AG04449 (cell line): ENCODE data around the gene CACNG8.
A peak's percentile ranks its signal among the peaks of the same experiment; 100 is the strongest.

ENCODE experiments used
- CTCF ChIA-PET: fragments of 350-600 bp; formaldehyde crosslinking; extraction: SDS; loops from one replicate; lab custom pipeline; 2021; ENCODE audit warnings: antibody characterized with exemption; lab: Yijun Ruan, JAX
- POLR2A ChIA-PET: fragments of 400-600, 350-600 bp; formaldehyde crosslinking; extraction: SDS; loops from one replicate; lab custom pipeline; 2020; ENCODE audit warnings: antibody characterized with exemption, inconsistent platforms; lab: Yijun Ruan, JAX
- DNase-seq: peaks from one replicate; pipeline ENCODE4 v3.0.0-alpha.2; 2010; ENCODE audit warnings: low read depth, low spot score
- H3K4me3 ChIP-seq: 2 replicates; pipeline ENCODE4 v1.5.1; 2011; ENCODE audit warnings: low read depth, mild to moderate bottlenecking, control low read depth, low read length
- TF ChIP-seq, protein P1 (sequence below): IDR thresholded peaks from one replicate; pipeline ENCODE4 v1.5.1; 2011; ENCODE audit warnings: mild to moderate bottlenecking, moderate library complexity, low read length, control low read depth, inconsistent platforms; ENCODE audit not compliant: insufficient read depth; ENCODE audit errors: missing control alignments

CACNG8 gene

DNA sequence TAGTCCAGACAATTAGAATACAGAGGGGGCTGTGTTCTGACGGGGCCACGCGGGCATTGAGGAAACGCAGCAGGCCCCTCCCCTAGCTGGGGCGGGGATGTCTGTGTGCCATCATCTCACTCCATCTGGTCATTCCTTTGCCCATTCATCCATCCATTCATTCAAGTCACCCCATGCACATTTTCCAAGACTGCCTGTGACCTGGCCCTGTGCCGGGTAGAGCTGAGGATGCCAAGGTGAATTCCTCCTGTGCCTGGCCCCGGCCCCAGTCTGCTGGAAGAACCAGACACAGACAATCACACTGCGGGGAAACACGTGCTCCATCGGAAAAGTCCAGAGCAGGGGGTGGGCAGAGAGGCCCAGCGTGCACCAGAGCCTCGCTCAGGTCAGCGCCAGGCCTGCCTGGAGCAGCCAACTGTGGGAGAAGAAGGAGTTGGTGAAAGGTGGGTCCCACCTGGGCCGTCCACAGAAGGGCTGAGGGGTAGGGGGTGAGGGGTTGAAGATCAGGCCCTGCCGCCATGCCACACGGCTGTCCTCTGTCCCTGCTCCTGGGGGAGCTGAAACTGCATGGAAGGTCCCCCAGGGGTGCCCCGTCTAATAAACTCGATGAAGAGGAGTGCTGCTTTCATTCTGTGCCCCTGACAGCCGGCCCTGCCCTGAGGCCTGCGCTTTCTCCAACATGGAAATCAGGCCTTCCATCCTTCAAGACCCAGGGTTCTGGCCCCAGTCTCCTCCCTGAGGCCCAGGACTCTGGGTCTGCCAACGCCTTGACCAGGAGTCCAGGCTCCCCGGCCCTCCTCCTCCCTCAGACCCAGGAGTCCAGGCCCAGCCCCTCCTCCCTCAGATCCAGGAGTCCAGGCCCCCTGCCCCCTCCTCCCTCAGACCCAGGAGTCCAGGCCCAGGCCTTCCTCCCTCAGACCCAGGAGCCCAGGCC, 27.1 kb downstream of the CACNG8 start:
- no peak for DNase-seq
- POLR2A ChIA-PET = no interaction called here
- CTCF ChIA-PET = no interaction called here
- TF ChIP-seq, protein P1, sequence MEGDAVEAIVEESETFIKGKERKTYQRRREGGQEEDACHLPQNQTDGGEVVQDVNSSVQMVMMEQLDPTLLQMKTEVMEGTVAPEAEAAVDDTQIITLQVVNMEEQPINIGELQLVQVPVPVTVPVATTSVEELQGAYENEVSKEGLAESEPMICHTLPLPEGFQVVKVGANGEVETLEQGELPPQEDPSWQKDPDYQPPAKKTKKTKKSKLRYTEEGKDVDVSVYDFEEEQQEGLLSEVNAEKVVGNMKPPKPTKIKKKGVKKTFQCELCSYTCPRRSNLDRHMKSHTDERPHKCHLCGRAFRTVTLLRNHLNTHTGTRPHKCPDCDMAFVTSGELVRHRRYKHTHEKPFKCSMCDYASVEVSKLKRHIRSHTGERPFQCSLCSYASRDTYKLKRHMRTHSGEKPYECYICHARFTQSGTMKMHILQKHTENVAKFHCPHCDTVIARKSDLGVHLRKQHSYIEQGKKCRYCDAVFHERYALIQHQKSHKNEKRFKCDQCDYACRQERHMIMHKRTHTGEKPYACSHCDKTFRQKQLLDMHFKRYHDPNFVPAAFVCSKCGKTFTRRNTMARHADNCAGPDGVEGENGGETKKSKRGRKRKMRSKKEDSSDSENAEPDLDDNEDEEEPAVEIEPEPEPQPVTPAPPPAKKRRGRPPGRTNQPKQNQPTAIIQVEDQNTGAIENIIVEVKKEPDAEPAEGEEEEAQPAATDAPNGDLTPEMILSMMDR = no peak
- no peak overlapping the region for H3K4me3 ChIP-seq

DNA sequence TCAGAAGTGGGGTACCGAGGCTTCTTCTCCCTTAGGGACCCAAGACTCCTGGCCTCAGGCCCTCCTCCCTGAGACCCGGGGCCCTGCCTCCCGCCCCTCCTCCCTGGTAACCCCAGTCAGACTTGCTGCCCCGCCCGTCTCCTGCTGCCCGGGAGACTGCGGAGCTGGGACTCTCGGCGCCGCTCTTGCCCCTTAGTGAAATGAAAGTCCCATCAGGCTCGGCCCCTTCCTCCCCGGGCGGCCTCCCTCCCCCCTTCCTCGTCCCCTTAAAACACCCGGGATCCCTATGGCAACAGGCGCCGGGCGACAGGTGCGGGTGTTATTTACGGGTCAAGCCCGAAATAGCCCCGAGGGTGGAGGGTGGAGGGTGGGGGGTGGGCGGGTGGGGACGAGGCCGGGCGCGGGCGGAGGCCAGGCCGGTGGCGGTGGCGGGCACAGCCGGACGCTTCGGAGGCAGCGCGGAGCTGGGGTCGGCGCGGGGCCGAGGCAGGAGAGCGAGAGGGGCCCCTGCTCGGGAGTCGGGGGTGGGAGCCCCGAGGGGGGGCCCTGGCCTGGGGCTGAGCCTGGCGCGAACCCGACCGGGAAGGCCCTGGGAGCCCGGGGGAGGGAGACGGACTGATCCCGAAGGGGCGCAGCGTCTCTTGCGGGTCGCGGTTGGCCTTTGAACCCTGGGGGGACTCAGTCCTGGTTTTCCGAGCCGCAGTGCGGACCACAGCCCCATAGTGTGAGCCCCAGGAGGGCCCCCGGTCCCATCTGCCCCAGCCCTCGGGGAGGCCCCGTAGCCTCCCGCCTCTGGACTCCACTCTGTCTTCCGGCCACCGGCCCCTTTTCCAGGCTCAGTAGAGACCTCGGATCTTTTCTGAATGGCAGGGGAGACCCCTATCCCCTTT, 28.7 kb downstream of the CACNG8 start, which contains the start of gene CACNG6:
Gene CACNG6 (plus strand): TSS at position 414 of the 890 bp plus-strand sequence. CDS start 1,241 bp downstream, outside the sequence.
- ChIA-PET CTCF (interaction anchor here (1.1 kb wide), 1 partner anchor 110 kb away, joined by 3 read pairs; the partner anchor contains the start of gene PRKCG), POLR2A (no interaction called here)
- TF ChIP-seq, protein P1 = no peak
- DNase-seq = no peak
- H3K4me3 ChIP-seq = peak within 1 kb of the TSS; percentile 25

DNA sequence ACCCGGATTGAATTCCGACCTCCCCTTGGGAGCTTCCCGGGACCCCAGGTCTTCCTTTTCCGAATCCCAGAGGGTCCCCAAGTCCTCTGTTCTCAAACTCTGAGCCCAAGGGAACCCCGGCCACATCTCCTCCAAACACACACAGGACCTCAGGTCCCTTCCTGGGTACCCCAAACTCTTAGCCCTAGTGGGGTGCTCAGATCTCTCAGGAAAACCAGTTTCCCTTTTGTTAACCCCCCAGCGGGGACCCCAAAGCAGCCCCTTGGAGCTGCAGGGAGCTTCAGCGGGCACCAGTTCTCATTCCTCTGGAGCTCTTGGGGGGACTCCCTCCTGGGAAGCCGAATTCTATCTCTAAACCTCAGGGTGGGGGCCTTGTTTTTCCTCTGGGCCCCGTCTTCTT, 29.5 kb downstream of the CACNG8 start:
- ChIA-PET CTCF (interaction anchor here (1.1 kb wide), 1 partner anchor 111 kb away, joined by 3 read pairs; the partner anchor contains the start of gene PRKCG), POLR2A (no interaction called here)
- no peak for DNase-seq
- H3K4me3 ChIP-seq = no peak overlapping the region
- TF ChIP-seq, protein P1 = no peak

DNA sequence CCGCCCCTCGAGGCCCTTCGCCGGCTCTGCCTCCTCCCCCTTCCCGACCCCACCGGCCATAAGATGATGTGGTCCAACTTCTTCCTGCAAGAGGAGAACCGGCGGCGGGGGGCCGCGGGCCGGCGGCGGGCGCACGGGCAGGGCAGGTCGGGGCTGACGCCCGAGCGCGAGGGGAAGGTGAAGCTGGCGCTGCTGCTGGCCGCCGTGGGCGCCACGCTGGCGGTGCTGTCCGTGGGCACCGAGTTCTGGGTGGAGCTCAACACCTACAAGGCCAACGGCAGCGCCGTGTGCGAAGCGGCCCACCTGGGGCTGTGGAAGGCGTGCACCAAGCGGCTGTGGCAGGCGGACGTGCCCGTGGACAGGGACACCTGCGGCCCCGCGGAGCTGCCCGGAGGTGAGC, 30.1 kb downstream of the CACNG8 start:
- H3K4me3 ChIP-seq = no peak overlapping the region
- TF ChIP-seq, protein P1 = no peak
- DNase-seq = no peak
- ChIA-PET CTCF (interaction anchor here (1.1 kb wide), 1 partner anchor 111 kb away, joined by 3 read pairs; the partner anchor contains the start of gene PRKCG), POLR2A (no interaction called here)

DNA sequence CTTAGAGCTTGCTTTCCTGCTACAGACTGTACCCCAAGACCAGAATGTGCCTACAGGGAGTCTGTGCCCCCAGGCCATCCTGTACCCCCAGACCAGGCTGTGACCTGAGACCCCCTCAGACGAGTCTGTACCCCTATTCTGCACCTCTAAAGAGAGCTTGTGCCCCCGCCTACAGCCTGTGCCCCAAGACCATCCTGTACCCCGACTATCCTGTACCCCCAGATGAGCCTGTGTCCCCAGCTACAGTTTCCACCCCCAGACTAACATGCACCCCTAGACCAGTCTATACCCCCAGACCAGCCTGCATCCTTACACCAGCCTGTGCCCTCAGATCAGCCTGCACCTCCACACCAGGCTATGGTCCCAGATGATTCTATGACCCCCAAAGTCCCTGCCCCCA, 30.7 kb downstream of the CACNG8 start:
- DNase-seq = no peak
- ChIA-PET POLR2A (no interaction called here), CTCF (interaction anchor here (1.4 kb wide), 1 partner anchor 37 kb away, joined by 3 read pairs; no protein-coding TSS in a partner anchor)
- TF ChIP-seq, protein P1 = no peak
- H3K4me3 ChIP-seq = no peak overlapping the region
